Caki2 (cell line): ENCODE data around the gene FBLN2. TPM values are rescaled to one million over a fixed set of nuclear protein-coding genes. Genes with fewer than 3 reads are reported as not detected.

ENCODE experiments used
- DNase-seq: peaks from one replicate; pipeline ENCODE4 v3.0.0-alpha.2; 2015; ENCODE audit warnings: low read depth
- in situ Hi-C: cut with HindIII; loops from 2 replicates; pipeline ENCODE4 v1.10.0; 2016; ENCODE audit warnings: low sequenced_read_pairs, low pct_unique_long_range_greater_than_20kb, mixed read lengths
- total RNA-seq: library from RNA; depleted of rRNA; stranded (reverse); fragments of >200 nt; shearing (Covaris generic); gene quantifications from 2 replicates; pipeline ENCODE4 v1.2.3, GENCODE V29; 2014; ENCODE audit warnings: low replicate concordance

The FBLN2 gene
- total RNA-seq, 1 experiment from 2014 or later: 0.10 TPM

- in situ Hi-C loops: no loop called here
These were observed 6.8 kb upstream of the FBLN2 start for GRCh38 chr3:13542142-13542541.

GRCh38 chr3:13543253-13543652, 5.7 kb upstream of the FBLN2 start:
- DNase-seq: no peak
- in situ Hi-C loops: no loop called here

More at GRCh38 chr3:13542142-13542541, 6.8 kb upstream of the FBLN2 start:
- DNase-seq: no peak

GRCh38 chr3:13544293-13544831, 4.6 kb upstream of the FBLN2 start:
- in situ Hi-C loops: no loop called here
- no peak for DNase-seq

GRCh38 chr3:13544951-13545651, 3.8 kb upstream of the FBLN2 start:
- in situ Hi-C loops: no loop called here
- no peak for DNase-seq

GRCh38 chr3:13545952-13546454, 2.9 kb upstream of the FBLN2 start:
- no peak for DNase-seq
- in situ Hi-C loops: no loop called here

- in situ Hi-C loops: no loop called here
- no peak for DNase-seq
These were observed 2.2 kb upstream of the FBLN2 start for GRCh38 chr3:13546667-13547171.

GRCh38 chr3:13547591-13548371, 1.1 kb upstream of the FBLN2 start:
- in situ Hi-C loops: no loop called here
- DNase-seq: no peak

GRCh38 chr3:13549623-13550422, 898 bp downstream of the FBLN2 start:
- DNase-seq: no peak
- in situ Hi-C loops: no loop called here

- DNase-seq: no peak
- in situ Hi-C loops: no loop called here
These were observed 1.4 kb downstream of the FBLN2 start for GRCh38 chr3:13550423-13550690.

GRCh38 chr3:13550791-13551360, 2.0 kb downstream of the FBLN2 start:
- no peak for DNase-seq
- in situ Hi-C loops: no loop called here

GRCh38 chr3:13552857-13553652, 4.1 kb downstream of the FBLN2 start:
- in situ Hi-C loops: no loop called here
- no peak for DNase-seq

GRCh38 chr3:13553686-13554085, 4.8 kb downstream of the FBLN2 start:
- in situ Hi-C loops: no loop called here
- no peak for DNase-seq

GRCh38 chr3:13555753-13556152, 6.8 kb downstream of the FBLN2 start:
- DNase-seq: no peak
- in situ Hi-C loops: no loop called here

- no peak for DNase-seq
- in situ Hi-C loops: no loop called here
These were observed 7.3 kb downstream of the FBLN2 start for GRCh38 chr3:13556207-13556606.

GRCh38 chr3:13556917-13557316, 8.0 kb downstream of the FBLN2 start:
- no peak for DNase-seq
- in situ Hi-C loops: no loop called here

GRCh38 chr3:13557417-13557816, 8.5 kb downstream of the FBLN2 start:
- peak; percentile 22 for DNase-seq
- in situ Hi-C loops: no loop called here

GRCh38 chr3:13557926-13558325, 9.0 kb downstream of the FBLN2 start:
- in situ Hi-C loops: no loop called here
- no peak for DNase-seq

GRCh38 chr3:13558651-13559050, 9.7 kb downstream of the FBLN2 start:
- in situ Hi-C loops: no loop called here
- no peak for DNase-seq
